Coronary artery (tissue), 2 donors: Measurements from ENCODE around the gene VWA8.

Source experiments
- DNase-seq: peaks from one replicate; pipeline ENCODE4 v3.0.0-alpha.2; 2017; ENCODE audit warnings: low spot score
- H3K27ac ChIP-seq, 2 donors: fragments of 200-600 bp; sonication (generic); one replicate each; pipeline ENCODE4 v1.5.1; 2016 to 2019
- H3K4me3 ChIP-seq: fragments of 200-600 bp; sonication (generic); 2 replicates; pipeline ENCODE4 v1.5.1; 2016; ENCODE audit warnings: mild to moderate bottlenecking, moderate library complexity
- TF ChIP-seq, protein P1 (sequence below): fragments of 200-600 bp; sonication (generic); IDR thresholded peaks from one replicate; pipeline ENCODE4 v1.5.1; 2019; ENCODE audit warnings: antibody characterized with exemption

VWA8 gene

DNA sequence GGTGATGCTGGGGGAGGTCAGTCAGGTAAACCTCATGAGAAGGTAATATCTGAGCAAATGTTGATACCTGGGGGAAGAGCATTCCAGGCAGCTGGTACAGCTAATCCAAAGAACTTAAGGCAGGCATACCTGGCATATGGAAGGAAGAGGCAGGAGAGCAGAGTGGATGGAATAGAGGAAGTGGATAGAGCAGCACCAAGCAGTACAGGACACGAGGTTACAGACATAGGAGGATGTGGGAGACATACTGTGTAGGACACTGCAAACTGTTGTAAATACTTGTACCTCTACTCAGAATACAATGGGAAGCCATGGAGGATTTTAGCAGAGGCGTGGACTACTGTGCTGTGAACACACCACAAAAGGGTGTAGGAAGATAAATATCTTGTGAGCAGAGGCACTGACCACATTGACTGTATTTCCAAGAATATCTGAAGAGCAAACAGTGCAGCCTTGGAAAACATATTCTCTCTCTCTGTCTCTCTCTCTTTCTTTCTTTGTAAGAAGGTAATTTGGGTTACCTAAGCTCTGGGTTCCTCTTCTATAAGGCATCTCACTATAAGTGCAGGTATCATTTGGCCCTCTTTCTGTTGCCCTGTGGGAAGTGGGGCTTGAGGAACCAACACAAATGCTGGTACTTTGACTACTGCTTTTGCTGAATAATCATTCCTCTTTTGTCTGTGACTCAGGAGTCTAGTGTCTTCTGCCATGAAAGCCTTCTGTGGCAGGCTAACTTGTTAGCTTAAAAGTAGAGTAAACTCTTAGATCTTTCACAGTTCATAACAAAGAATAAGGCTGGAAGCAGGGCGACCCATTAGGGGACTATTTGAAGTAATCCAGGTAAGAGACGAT, 238.0 kb downstream of the VWA8 start:
- TF ChIP-seq, protein P1, sequence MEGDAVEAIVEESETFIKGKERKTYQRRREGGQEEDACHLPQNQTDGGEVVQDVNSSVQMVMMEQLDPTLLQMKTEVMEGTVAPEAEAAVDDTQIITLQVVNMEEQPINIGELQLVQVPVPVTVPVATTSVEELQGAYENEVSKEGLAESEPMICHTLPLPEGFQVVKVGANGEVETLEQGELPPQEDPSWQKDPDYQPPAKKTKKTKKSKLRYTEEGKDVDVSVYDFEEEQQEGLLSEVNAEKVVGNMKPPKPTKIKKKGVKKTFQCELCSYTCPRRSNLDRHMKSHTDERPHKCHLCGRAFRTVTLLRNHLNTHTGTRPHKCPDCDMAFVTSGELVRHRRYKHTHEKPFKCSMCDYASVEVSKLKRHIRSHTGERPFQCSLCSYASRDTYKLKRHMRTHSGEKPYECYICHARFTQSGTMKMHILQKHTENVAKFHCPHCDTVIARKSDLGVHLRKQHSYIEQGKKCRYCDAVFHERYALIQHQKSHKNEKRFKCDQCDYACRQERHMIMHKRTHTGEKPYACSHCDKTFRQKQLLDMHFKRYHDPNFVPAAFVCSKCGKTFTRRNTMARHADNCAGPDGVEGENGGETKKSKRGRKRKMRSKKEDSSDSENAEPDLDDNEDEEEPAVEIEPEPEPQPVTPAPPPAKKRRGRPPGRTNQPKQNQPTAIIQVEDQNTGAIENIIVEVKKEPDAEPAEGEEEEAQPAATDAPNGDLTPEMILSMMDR, result no peak
- DNase-seq, result no peak
- H3K27ac ChIP-seq, result no peak overlapping the region

DNA sequence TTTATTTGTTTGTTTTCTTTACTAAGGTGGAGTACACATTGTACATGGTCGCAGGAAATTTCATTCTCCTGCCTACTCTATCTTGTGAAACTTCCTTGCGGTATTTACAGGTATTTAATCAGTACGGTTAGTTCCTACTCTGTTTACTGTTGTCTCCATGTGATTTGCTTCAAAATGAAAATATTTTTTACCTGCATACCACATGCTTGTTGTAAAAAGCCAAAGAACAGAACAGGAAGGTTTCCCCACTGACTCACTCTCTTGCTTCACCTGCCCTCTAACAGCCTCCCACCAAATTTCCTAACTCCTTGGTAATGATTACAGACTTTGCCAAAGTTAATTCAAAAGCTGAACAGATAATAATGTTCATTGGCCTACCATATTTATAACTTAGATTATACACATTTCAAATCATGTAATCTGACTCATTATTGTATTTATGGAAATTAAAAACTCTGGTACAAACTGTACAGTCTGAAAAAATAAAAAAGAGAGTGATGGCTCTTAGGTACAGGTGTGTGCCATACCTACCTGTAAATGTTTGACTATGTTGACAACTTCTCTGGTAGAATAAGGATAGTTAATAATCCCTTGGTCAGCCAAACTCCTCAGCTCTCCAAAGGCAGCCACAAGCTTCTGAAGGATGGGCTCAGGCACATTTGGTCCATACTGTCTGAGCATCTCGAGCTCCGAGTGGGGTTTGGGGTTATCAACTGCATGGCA, 239.9 kb downstream of the VWA8 start:
- TF ChIP-seq, protein P1, result no peak
- no peak for DNase-seq
- Histone ChIP-seq H3K4me3 (no peak overlapping the region), H3K27ac (no peak overlapping the region)

More for the DNA sequence above, 238.0 kb downstream of the VWA8 start:
- H3K4me3 ChIP-seq, result no peak overlapping the region

DNA sequence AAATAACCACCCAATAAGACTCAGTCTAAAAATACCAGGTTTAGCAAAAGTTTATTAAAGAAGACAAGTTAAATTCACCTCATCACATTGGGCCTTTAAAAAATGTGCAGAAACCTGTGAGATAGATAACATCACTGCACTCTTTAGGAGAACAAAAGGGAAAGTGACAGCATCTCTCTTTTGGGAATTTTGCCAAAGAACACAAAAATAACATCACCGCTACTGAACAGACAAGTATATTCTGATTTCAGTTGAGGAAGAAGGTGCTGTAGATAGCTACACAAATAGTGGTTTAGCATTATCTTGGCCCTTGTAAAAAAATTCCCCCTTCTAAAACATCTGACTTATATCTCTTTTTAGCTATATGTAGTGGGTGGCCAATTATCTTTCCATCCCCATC, 244.7 kb downstream of the VWA8 start:
- TF ChIP-seq, protein P1, result no peak
- no peak for DNase-seq
- no peak overlapping the region for H3K27ac ChIP-seq
- H3K4me3 ChIP-seq, result no peak overlapping the region

DNA sequence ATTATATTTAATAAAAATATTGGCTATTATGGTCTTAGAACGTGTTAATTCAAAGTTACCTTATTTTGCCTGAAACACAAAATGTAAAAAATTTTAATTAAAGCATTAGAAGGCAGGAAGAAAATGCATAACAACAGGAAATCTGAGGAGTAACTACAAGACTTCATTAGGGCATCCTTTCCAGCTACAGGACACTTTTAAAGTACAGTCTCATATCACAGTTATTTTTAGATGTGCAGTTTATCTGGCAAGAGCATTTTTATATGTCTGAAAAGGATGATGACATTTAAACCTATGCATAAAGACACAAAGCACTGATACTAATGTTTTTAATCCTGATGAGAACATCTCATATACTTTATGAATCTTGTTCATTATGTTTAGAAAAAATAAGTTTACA, 247.5 kb downstream of the VWA8 start:
- TF ChIP-seq, protein P1, result no peak
- DNase-seq, result no peak
- H3K4me3 ChIP-seq, result no peak overlapping the region
- H3K27ac ChIP-seq, result no peak overlapping the region

DNA sequence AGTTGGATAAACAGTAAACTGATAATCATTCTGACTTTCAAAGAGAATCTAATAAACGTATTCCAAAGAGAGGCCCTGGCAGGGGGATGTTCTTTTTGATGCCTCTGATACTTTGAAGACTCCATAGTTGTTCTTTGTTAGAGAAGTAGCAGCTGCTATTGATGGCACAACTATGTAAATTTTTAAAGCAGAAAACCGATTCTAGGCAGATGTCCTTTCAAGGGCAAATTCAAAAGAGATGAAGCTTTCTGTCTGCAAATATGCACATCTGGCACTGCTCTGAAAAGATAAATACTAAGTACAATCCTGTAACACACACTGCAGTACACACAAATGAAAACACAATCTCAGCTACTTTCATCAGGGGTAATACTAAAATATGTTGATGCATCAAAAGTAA, 250.1 kb downstream of the VWA8 start:
- DNase-seq, result no peak
- TF ChIP-seq, protein P1, result no peak
- Histone ChIP-seq H3K27ac (no peak overlapping the region), H3K4me3 (no peak overlapping the region)

DNA sequence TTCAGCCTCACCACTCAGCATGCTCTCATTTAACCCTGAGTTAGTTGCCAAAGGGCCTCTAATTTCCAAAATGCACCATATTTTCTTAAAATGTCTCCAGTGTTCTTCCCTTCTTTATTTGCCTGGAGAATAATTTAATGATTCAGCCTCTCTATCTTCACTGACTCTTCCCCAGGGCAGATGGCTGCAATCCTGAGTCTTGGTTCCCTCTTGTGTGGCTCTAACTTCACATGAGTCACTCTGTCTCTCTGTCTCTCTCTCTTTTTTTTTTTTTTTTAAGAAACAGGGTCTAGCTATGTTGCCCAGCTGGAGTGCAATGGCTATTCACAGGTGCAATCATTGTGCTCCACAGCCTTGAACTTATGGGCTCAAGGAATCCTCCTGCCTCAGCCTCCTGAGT, 251.4 kb downstream of the VWA8 start:
- Histone ChIP-seq H3K4me3 (no peak overlapping the region), H3K27ac (peak overlapping the region; percentile 14 to 70)
- TF ChIP-seq, protein P1, result no peak
- DNase-seq, result no peak
